Aorta (tissue), 5 donors: ENCODE results near the gene RAF1. TPM values are rescaled to one million over a fixed set of nuclear protein-coding genes. Genes with fewer than 3 reads are reported as not detected.

Source experiments
- ATAC-seq: fragments of 200-7000 bp; cut with Tn5 transposase; one replicate; pipeline ENCODE4 v1.9.1; 2022; ENCODE audit warnings: moderate library complexity; ENCODE audit not compliant: low FRiP score
- DNase-seq, 2 donors: peaks; one replicate each; pipeline ENCODE4 v3.0.0-alpha.2; 2020
- H3K27ac ChIP-seq, 2 donors: one replicate each; pipeline ENCODE4 v1.5.1; 2013; ENCODE audit warnings: low read length in 2 of 2, mild to moderate bottlenecking in 2 of 2, moderate library complexity in 2 of 2, control low read depth in 1 of 2, inconsistent platforms in 1 of 2, low read depth in 1 of 2
- H3K27me3 ChIP-seq, 2 donors: one replicate each; pipeline ENCODE4 v1.6.1; 2013; ENCODE audit warnings: control low read depth in 1 of 2, low read length in 1 of 2, mild to moderate bottlenecking in 1 of 2, moderate library complexity in 1 of 2; ENCODE audit not compliant: insufficient read depth in 2 of 2, control insufficient read depth in 1 of 2
- H3K36me3 ChIP-seq, 2 donors: one replicate each; pipeline ENCODE4 v1.6.1; 2013; ENCODE audit warnings: control low read depth in 1 of 2, low read length in 1 of 2, mild to moderate bottlenecking in 1 of 2; ENCODE audit not compliant: insufficient read depth in 2 of 2, control insufficient read depth in 1 of 2
- H3K4me1 ChIP-seq, 2 donors: one replicate each; pipeline ENCODE4 v1.6.1; 2013; ENCODE audit warnings: low read length in 2 of 2, control low read depth in 1 of 2, mild to moderate bottlenecking in 1 of 2, moderate library complexity in 1 of 2; ENCODE audit not compliant: insufficient read depth in 2 of 2, control insufficient read depth in 1 of 2
- H3K4me3 ChIP-seq, 2 donors: one replicate each; pipeline ENCODE4 v1.5.1; 2013; ENCODE audit warnings: low read length in 2 of 2, control low read depth in 1 of 2, mild to moderate bottlenecking in 1 of 2
- H3K9me3 ChIP-seq: one replicate; pipeline ENCODE4 v1.6.1; 2013; ENCODE audit warnings: mild to moderate bottlenecking, low read length; ENCODE audit not compliant: control insufficient read depth
- WGBS, 2 donors: extraction: QIAGEN DNeasy Blood & Tissue Kit; methylation state at CpG; one replicate each; pipeline ENCODE4 v1.1.7; 2013; 5-methylcytosine and 5-hydroxymethylcytosine counted together
- intact Hi-C, 2 donors: fragments of 100-400 bp; cut with DNase I; formaldehyde crosslinking; loops; one replicate each; pipeline versions ENCODE4 v1.14.2 to v1.15.0; 2022
- polyA plus RNA-seq, 2 donors: library from polyadenylated mRNA; stranded (reverse); fragments of 200-250 nt; gene quantifications; one replicate each; pipeline ENCODE4 v1.2.3, GENCODE V29; 2013
- total RNA-seq, 2 donors: library from RNA; stranded (reverse); fragmentation: NEBNext Ultra II Directional; extraction: Animal tissue kit (Norgen Biotek cat#: 25700); gene quantifications; one replicate each; pipeline ENCODE4 v1.2.1, GENCODE V29; 2021
- donor health status: healthy with polysubstance abuse.
- donor health status: Bipolar disorder and iron deficiency.
- donor health status: DM: no; HTN: no; CAD: no.
- donor health status: DM: no; HTN: no; CAD: no.
- donor health status: DM: yes; HTN: yes; CAD: no.

Gene RAF1
- total and polyA plus RNA-seq, 4 donors: 57.0 to 117 (median 89.7) TPM

GRCh38 chr3:12568747-12569146, 95.2 kb downstream of the RAF1 start:
- H3K27ac ChIP-seq: no peak overlapping the region
- H3K27me3 ChIP-seq: no peaks in the 10 kb centered on the region
- no peak for ATAC-seq
- intact Hi-C loops: no loop called here
- 78 to 79% methylated on average over 3 of the region's 3 CpGs for WGBS, 2 donors
- no peak overlapping the region for H3K4me3 ChIP-seq
- H3K9me3 ChIP-seq: no peaks in the 10 kb centered on the region
- H3K36me3 ChIP-seq: peaks cover 0 to 7% of the 10 kb centered on the region in 2 donors
- H3K4me1 ChIP-seq: no peaks in the 10 kb centered on the region
- no peak for DNase-seq

DNA sequence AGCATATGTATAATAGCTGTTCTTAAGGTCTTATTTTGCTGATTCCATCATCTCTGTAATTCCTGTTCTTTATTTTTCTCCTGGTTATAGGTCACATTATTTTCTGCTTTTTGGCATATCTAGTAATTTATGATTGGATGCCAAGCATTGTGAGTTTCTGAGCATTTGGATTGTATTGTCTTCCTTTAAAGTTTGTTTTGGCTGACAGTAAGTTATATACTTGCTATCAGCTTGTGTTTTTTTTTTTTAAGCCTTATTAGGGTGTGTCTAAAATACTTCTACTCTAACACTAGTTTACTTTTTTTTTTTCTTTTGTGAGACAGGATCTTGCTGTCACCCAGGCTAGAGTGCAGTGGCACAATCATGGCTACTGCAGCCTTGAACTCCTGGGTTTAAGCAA, 96.9 kb downstream of the RAF1 start:
- peaks cover 0 to 4% of the 10 kb centered on the region in 2 donors for H3K36me3 ChIP-seq
- intact Hi-C loops: no loop called here
- no peaks in the 10 kb centered on the region for H3K9me3 ChIP-seq
- H3K27me3 ChIP-seq: no peaks in the 10 kb centered on the region
- no peak overlapping the region for H3K4me3 ChIP-seq
- DNase-seq: no peak
- H3K27ac ChIP-seq: no peak overlapping the region
- ATAC-seq: no peak
- H3K4me1 ChIP-seq: no peaks in the 10 kb centered on the region

DNA sequence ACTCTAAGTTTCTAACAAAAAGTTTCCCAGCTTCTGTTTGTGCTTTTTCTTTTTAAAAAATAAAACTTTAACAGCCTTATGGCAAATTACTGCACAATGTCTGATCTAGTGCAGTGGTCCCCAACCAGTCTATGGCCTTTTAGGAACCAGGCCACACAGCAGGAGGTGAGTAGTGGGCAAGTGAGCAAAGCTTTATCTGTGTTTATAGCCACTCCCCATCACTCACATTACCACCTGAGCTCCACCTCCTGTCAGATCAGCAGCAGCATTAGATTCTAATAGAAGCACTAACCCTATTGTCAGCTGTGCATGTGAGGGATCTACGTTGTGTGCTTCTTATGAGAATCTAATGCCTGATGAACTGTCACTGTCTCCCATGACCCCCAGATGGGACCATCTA, 101.5 kb downstream of the RAF1 start:
- H3K4me1 ChIP-seq: peaks cover 0 to 17% of the 10 kb centered on the region in 2 donors

DNA sequence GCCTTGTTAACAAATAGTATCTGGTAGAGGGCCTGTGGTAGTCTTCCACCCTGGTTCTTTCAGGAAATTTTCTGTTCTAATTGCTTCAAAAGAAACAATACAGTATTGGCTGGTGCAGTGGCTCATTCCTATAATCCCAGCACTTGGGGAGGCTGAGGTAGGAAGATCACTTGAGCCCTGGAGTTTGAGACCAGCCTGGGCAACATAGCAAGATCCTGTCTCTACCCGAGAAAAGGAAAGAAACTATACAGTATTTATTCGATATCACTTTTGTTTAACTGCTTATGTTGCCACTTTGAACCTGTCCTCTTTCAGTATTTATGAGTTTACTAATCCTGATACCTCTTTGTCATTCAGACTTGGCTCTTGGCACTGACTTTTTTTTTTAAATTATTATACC, 102.5 kb downstream of the RAF1 start:
- no peaks in the 10 kb centered on the region for H3K27me3 ChIP-seq
- ATAC-seq (no peak), DNase-seq (no peak)
- peaks cover 0 to 17% of the 10 kb centered on the region in 2 donors for H3K4me1 ChIP-seq
- H3K27ac ChIP-seq: no peak overlapping the region
- H3K9me3 ChIP-seq: no peaks in the 10 kb centered on the region
- 83 to 88% methylated on average over 2 of the region's 2 CpGs for WGBS, 2 donors
- no peaks in the 10 kb centered on the region for H3K36me3 ChIP-seq
- H3K4me3 ChIP-seq: no peak overlapping the region
- intact Hi-C loops: loop anchor here in 1 of 2 donors (1.0 kb wide), 1 partner anchor 13 kb away; no protein-coding TSS in a partner anchor

More for the DNA sequence above, 101.5 kb downstream of the RAF1 start:
- no peaks in the 10 kb centered on the region for H3K9me3 ChIP-seq
- intact Hi-C loops: no loop called here
- DNase-seq (no peak), ATAC-seq (no peak)
- H3K27ac ChIP-seq: no peak overlapping the region
- H3K27me3 ChIP-seq: no peaks in the 10 kb centered on the region
- no peaks in the 10 kb centered on the region for H3K36me3 ChIP-seq
- no peak overlapping the region for H3K4me3 ChIP-seq
- WGBS, 2 donors: 78 to 88% methylated on average over 1 of the region's 1 CpG

GRCh38 chr3:12560505-12561190, 103.3 kb downstream of the RAF1 start:
- peak overlapping the region in 1 of 2 donors; percentile 26 for H3K27ac ChIP-seq
- no peaks in the 10 kb centered on the region for H3K27me3 ChIP-seq
- intact Hi-C loops: loop anchor here in 1 of 2 donors (1.0 kb wide), 1 partner anchor 14 kb away; no protein-coding TSS in a partner anchor
- WGBS, 2 donors: 73 to 74% methylated on average over 5 of the region's 5 CpGs
- peaks cover 0 to 17% of the 10 kb centered on the region in 2 donors for H3K4me1 ChIP-seq
- no peak for ATAC-seq
- H3K4me3 ChIP-seq: no peak overlapping the region
- no peaks in the 10 kb centered on the region for H3K9me3 ChIP-seq
- DNase-seq: no peak
- no peaks in the 10 kb centered on the region for H3K36me3 ChIP-seq

- no peak overlapping the region for H3K27ac ChIP-seq
- peaks cover 0 to 17% of the 10 kb centered on the region in 2 donors for H3K4me1 ChIP-seq
- DNase-seq (no peak), ATAC-seq (no peak)
- no peaks in the 10 kb centered on the region for H3K9me3 ChIP-seq
- intact Hi-C loops: loop anchor here in 1 of 2 donors (10.0 kb wide), 1 partner anchor 145 kb away; no protein-coding TSS in a partner anchor
- no peaks in the 10 kb centered on the region for H3K27me3 ChIP-seq
- H3K4me3 ChIP-seq: no peak overlapping the region
- WGBS, 2 donors: 79 to 82% methylated on average over 3 of the region's 3 CpGs
- no peaks in the 10 kb centered on the region for H3K36me3 ChIP-seq
Measured at GRCh38 chr3:12559520-12559919, 104.4 kb downstream of the RAF1 start.

GRCh38 chr3:12558706-12559105, 105.2 kb downstream of the RAF1 start:
- H3K27me3 ChIP-seq: no peaks in the 10 kb centered on the region
- H3K9me3 ChIP-seq: no peaks in the 10 kb centered on the region
- no peak for DNase-seq
- intact Hi-C loops: loop anchor here in 1 of 2 donors (10.0 kb wide), 1 partner anchor 146 kb away; no protein-coding TSS in a partner anchor
- H3K27ac ChIP-seq: no peak overlapping the region
- no peaks in the 10 kb centered on the region for H3K36me3 ChIP-seq
- H3K4me3 ChIP-seq: no peak overlapping the region
- peaks cover 2 to 17% of the 10 kb centered on the region in 2 donors for H3K4me1 ChIP-seq
- 75 to 81% methylated on average over 4 of the region's 4 CpGs for WGBS, 2 donors
- ATAC-seq: no peak

- 1 to 2% methylated on average over 18 of the region's 18 CpGs for WGBS, 2 donors
- intact Hi-C loops: loop anchor here in 1 of 2 donors (2.0 to 10.0 kb wide), 2 partner anchors 107 to 147 kb away; partner anchors contain the start of gene RAF1
- peak overlapping the region; percentile 64 to 73 for H3K4me3 ChIP-seq
- peak overlapping the region; percentile 1 to 72 for H3K27ac ChIP-seq
- DNase-seq: no peak
- no peak for ATAC-seq
- H3K4me1 ChIP-seq: peaks cover 2 to 17% of the 10 kb centered on the region in 2 donors
- H3K9me3 ChIP-seq: no peaks in the 10 kb centered on the region
- no peaks in the 10 kb centered on the region for H3K27me3 ChIP-seq
- H3K36me3 ChIP-seq: no peaks in the 10 kb centered on the region
Measured at GRCh38 chr3:12557473-12558100, 106.3 kb downstream of the RAF1 start.
